Calu3 (cell line): Measurements from ENCODE around the gene TSHR. TPM values are rescaled to one million over a fixed set of nuclear protein-coding genes. Genes with fewer than 3 reads are reported as not detected.

Experiments used
- BruUV-seq: library from RNA; stranded (reverse); fragments of 400-500 nt; replicated peaks from 2 replicates; lab custom pipeline; 2021; lab: Mats Ljungman, UMichigan
- CTCF ChIA-PET: fragments of 300-600 bp; sonication (Branson Sonifier 250); formaldehyde crosslinking; loops from one replicate; lab custom pipeline; 2022; ENCODE audit warnings: antibody characterized with exemption; lab: Charles Lee
- DNase-seq: peaks from one replicate; pipeline ENCODE4 v3.0.0; 2022
- H3K27ac Mint-ChIP-seq: one replicate; pipeline ENCODE4 v1.8.0; 2022; ENCODE audit warnings: mixed read lengths; ENCODE audit not compliant: unreplicated experiment
- H3K27me3 Mint-ChIP-seq: one replicate; pipeline ENCODE4 v1.8.0; 2022; ENCODE audit warnings: mixed read lengths; ENCODE audit not compliant: unreplicated experiment
- H3K36me3 Mint-ChIP-seq: one replicate; pipeline ENCODE4 v1.8.0; 2022; ENCODE audit warnings: mild to moderate bottlenecking, moderate library complexity, mixed read lengths; ENCODE audit not compliant: insufficient read depth, unreplicated experiment
- H3K4me1 Mint-ChIP-seq: one replicate; pipeline ENCODE4 v1.8.0; 2022; ENCODE audit warnings: mild to moderate bottlenecking, low read depth, mixed read lengths; ENCODE audit not compliant: unreplicated experiment
- H3K4me3 Mint-ChIP-seq: one replicate; pipeline ENCODE4 v1.8.0; 2022; ENCODE audit warnings: mild to moderate bottlenecking, low read depth, moderate library complexity, mixed read lengths; ENCODE audit not compliant: unreplicated experiment
- H3K9me3 Mint-ChIP-seq: one replicate; pipeline ENCODE4 v1.8.0; 2022; ENCODE audit warnings: low read depth, mixed read lengths; ENCODE audit not compliant: unreplicated experiment
- intact Hi-C: fragments of 100-400 bp; cut with micrococcal nuclease; formaldehyde crosslinking; loops from one replicate; pipeline ENCODE4 v1.10.0; 2022; ENCODE audit not compliant: unreplicated experiment
- total RNA-seq: library from RNA; stranded (reverse); gene quantifications from 2 replicates; pipeline ENCODE4 v1.2.3, GENCODE V29; 2022
- TF ChIP-seq, protein P1 (sequence below): fragments of 200-600 bp; IDR thresholded peaks from one replicate; pipeline ENCODE4 v1.8.0; 2022; ENCODE audit warnings: antibody characterized with exemption; ENCODE audit not compliant: unreplicated experiment

TSHR gene
- total RNA-seq, 1 experiment from 2014 or later, result not detected

DNA sequence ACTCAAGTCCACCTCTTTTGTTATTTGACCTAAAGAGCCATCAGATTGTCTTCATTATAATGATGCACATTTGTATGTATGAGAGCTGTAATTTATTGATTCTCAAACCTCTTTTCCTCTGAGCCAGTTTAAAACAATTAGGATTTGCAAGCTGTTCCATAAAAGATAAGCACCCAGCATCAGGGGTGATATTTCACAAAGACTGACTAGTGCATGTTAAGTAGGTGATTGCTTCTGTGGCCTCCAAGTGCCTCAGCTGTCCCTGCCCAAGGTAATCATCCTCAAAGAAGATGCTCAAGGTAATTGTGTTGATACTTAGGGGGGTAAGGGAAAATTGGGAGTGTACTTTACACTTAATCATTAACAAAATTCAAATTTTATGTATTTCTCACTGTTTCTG is 32.1 kb upstream of the TSHR start:
- CTCF ChIA-PET, result no interaction called here
- H3K4me3 Mint-ChIP-seq, result no peak overlapping the region

GRCh38 chr14:80924365-80925103 is 30.9 kb upstream of the TSHR start:
- Mint-ChIP-seq H3K4me3 (no peak overlapping the region), H3K4me1 (no peaks in the 10 kb centered on the region), H3K27ac (no peak overlapping the region), H3K27me3 (no peaks in the 10 kb centered on the region), H3K9me3 (no peaks in the 10 kb centered on the region), H3K36me3 (no peaks in the 10 kb centered on the region)
- intact Hi-C loops, result no loop called here
- DNase-seq, result no peak
- TF ChIP-seq, protein P1, sequence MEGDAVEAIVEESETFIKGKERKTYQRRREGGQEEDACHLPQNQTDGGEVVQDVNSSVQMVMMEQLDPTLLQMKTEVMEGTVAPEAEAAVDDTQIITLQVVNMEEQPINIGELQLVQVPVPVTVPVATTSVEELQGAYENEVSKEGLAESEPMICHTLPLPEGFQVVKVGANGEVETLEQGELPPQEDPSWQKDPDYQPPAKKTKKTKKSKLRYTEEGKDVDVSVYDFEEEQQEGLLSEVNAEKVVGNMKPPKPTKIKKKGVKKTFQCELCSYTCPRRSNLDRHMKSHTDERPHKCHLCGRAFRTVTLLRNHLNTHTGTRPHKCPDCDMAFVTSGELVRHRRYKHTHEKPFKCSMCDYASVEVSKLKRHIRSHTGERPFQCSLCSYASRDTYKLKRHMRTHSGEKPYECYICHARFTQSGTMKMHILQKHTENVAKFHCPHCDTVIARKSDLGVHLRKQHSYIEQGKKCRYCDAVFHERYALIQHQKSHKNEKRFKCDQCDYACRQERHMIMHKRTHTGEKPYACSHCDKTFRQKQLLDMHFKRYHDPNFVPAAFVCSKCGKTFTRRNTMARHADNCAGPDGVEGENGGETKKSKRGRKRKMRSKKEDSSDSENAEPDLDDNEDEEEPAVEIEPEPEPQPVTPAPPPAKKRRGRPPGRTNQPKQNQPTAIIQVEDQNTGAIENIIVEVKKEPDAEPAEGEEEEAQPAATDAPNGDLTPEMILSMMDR, result no peak
- no TSS peak for BruUV-seq
- CTCF ChIA-PET, result interaction anchor here (0.6 kb wide), 1 partner anchor 305 kb away, joined by 4 read pairs; no protein-coding TSS in a partner anchor

More for the DNA sequence above, 32.1 kb upstream of the TSHR start:
- Mint-ChIP-seq H3K9me3 (no peaks in the 10 kb centered on the region), H3K36me3 (no peaks in the 10 kb centered on the region), H3K27ac (no peak overlapping the region), H3K4me1 (no peaks in the 10 kb centered on the region), H3K27me3 (no peaks in the 10 kb centered on the region)
- DNase-seq, result no peak
- TF ChIP-seq, protein P1, result no peak
- BruUV-seq, result no TSS peak
- intact Hi-C loops, result no loop called here

- no peaks in the 10 kb centered on the region for H3K9me3 Mint-ChIP-seq
- H3K27ac Mint-ChIP-seq, result no peak overlapping the region
- CTCF ChIA-PET, result no interaction called here
- intact Hi-C loops, result no loop called here
- no TSS peak for BruUV-seq
- H3K4me1 Mint-ChIP-seq, result no peaks in the 10 kb centered on the region
- H3K27me3 Mint-ChIP-seq, result no peaks in the 10 kb centered on the region
- TF ChIP-seq, protein P1, result no peak
- no peaks in the 10 kb centered on the region for H3K36me3 Mint-ChIP-seq
- DNase-seq, result no peak
- no peak overlapping the region for H3K4me3 Mint-ChIP-seq
These were observed 28.9 kb upstream of the TSHR start for GRCh38 chr14:80926397-80927082.

GRCh38 chr14:80927083-80927989 is 28.1 kb upstream of the TSHR start:
- Mint-ChIP-seq H3K4me1 (no peaks in the 10 kb centered on the region), H3K27ac (no peak overlapping the region), H3K36me3 (no peaks in the 10 kb centered on the region), H3K27me3 (no peaks in the 10 kb centered on the region), H3K4me3 (no peak overlapping the region), H3K9me3 (no peaks in the 10 kb centered on the region)
- TF ChIP-seq, protein P1, result no peak
- DNase-seq, result no peak
- no TSS peak for BruUV-seq
- intact Hi-C loops, result no loop called here
- CTCF ChIA-PET, result no interaction called here
